Measurements from ENCODE around the gene XKR7.

The XKR7 gene

GRCh38 chr20:32004963-32005362 lies 37.0 kb downstream of the XKR7 start:
- TF ChIP-seq EZH2 (optimal IDR thresholded peaks at IDR 0.05; ENCODE audit: low read depth, low read length) (no peak), EZH2phosphoT487 (IDR thresholded peaks at IDR 0.05; ENCODE audit: low read length) (no peak), CTCF (IDR thresholded peaks at IDR 0.05; ENCODE audit: low read length) (no peak)
- Histone ChIP-seq H3K4me1 (ENCODE audit: low read length) (no peaks in the 10 kb centered on the region), H3K79me2 (ENCODE audit: low read length) (no peaks in the 10 kb centered on the region), H3K9ac (ENCODE audit: low read length) (no peak overlapping the region), H3K27me3 (replicated peaks; ENCODE audit: insufficient read depth, low read length) (peaks cover 83% of the 10 kb centered on the region), H4K20me1 (ENCODE audit: insufficient read depth, low read length) (no peaks in the 10 kb centered on the region), H3K4me3 (ENCODE audit: low read length) (no peak overlapping the region), H3F3A (ENCODE audit: insufficient read depth, low read length) (no peaks in the 10 kb centered on the region), H3K36me3 (replicated peaks; ENCODE audit: insufficient read depth, low read length) (no peaks in the 10 kb centered on the region), H3K4me2 (ENCODE audit: low read depth, low read length) (no peak overlapping the region), H3K27ac (ENCODE audit: low read length) (no peak overlapping the region), H3K9me3 (replicated peaks; ENCODE audit: insufficient read depth, low read length) (no peaks in the 10 kb centered on the region), H2AFZ (ENCODE audit: low read length) (no peak overlapping the region), H3K9me2 (replicated peaks; ENCODE audit: insufficient read depth, low read length) (no peaks in the 10 kb centered on the region)
- no peak for DNase-seq

GRCh38 chr20:32006053-32006452 lies 38.1 kb downstream of the XKR7 start:
- Histone ChIP-seq H3K27ac (ENCODE audit: low read length) (no peak overlapping the region), H3K27me3 (replicated peaks; ENCODE audit: insufficient read depth, low read length) (peaks cover 88% of the 10 kb centered on the region), H3F3A (ENCODE audit: insufficient read depth, low read length) (no peaks in the 10 kb centered on the region), H3K79me2 (ENCODE audit: low read length) (no peaks in the 10 kb centered on the region), H3K9me3 (replicated peaks; ENCODE audit: insufficient read depth, low read length) (no peaks in the 10 kb centered on the region), H3K9ac (ENCODE audit: low read length) (no peak overlapping the region), H3K4me3 (ENCODE audit: low read length) (no peak overlapping the region), H3K4me2 (ENCODE audit: low read depth, low read length) (no peak overlapping the region), H2AFZ (ENCODE audit: low read length) (no peak overlapping the region), H3K9me2 (replicated peaks; ENCODE audit: insufficient read depth, low read length) (no peaks in the 10 kb centered on the region), H3K36me3 (replicated peaks; ENCODE audit: insufficient read depth, low read length) (no peaks in the 10 kb centered on the region), H3K4me1 (ENCODE audit: low read length) (no peaks in the 10 kb centered on the region), H4K20me1 (ENCODE audit: insufficient read depth, low read length) (no peaks in the 10 kb centered on the region)
- TF ChIP-seq EZH2phosphoT487 (IDR thresholded peaks at IDR 0.05; ENCODE audit: low read length) (no peak), EZH2 (optimal IDR thresholded peaks at IDR 0.05; ENCODE audit: low read depth, low read length) (no peak), CTCF (IDR thresholded peaks at IDR 0.05; ENCODE audit: low read length) (no peak)
- DNase-seq, result no peak

- H3K9ac ChIP-seq (ENCODE audit: low read length), result no peak overlapping the region
- no peaks in the 10 kb centered on the region for H3K4me1 ChIP-seq (ENCODE audit: low read length)
- H3K9me2 ChIP-seq (replicated peaks; ENCODE audit: insufficient read depth, low read length), result no peaks in the 10 kb centered on the region
- no peak overlapping the region for H2AFZ ChIP-seq (ENCODE audit: low read length)
- no peaks in the 10 kb centered on the region for H3K9me3 ChIP-seq (replicated peaks; ENCODE audit: insufficient read depth, low read length)
- H3K4me2 ChIP-seq (ENCODE audit: low read depth, low read length), result no peak overlapping the region
- no peaks in the 10 kb centered on the region for H3K36me3 ChIP-seq (replicated peaks; ENCODE audit: insufficient read depth, low read length)
- peaks cover 89% of the 10 kb centered on the region for H3K27me3 ChIP-seq (replicated peaks; ENCODE audit: insufficient read depth, low read length)
- H4K20me1 ChIP-seq (ENCODE audit: insufficient read depth, low read length), result no peaks in the 10 kb centered on the region
- H3K27ac ChIP-seq (ENCODE audit: low read length), result no peak overlapping the region
- H3K79me2 ChIP-seq (ENCODE audit: low read length), result no peaks in the 10 kb centered on the region
- no peak overlapping the region for H3K4me3 ChIP-seq (ENCODE audit: low read length)
- no peaks in the 10 kb centered on the region for H3F3A ChIP-seq (ENCODE audit: insufficient read depth, low read length)
- no peak for DNase-seq
- TF ChIP-seq EZH2 (optimal IDR thresholded peaks at IDR 0.05; ENCODE audit: low read depth, low read length), result no peak
- no peak for TF ChIP-seq CTCF (IDR thresholded peaks at IDR 0.05; ENCODE audit: low read length)
- TF ChIP-seq EZH2phosphoT487 (IDR thresholded peaks at IDR 0.05; ENCODE audit: low read length), result no peak
Observed at GRCh38 chr20:32006841-32007786, 39.2 kb downstream of the XKR7 start.
